GM18873 (cell line): ENCODE results near the gene CHN2.
"Not testable (repeated sequence)": the region's sequence is repeated elsewhere in the genome, so short reads cannot be mapped to it uniquely, and the experiment has no call there.

ENCODE experiments used
- ATAC-seq: cut with Tn5 transposase; IDR thresholded peaks from one replicate; pipeline ENCODE4 v1.9.1; 2021; ENCODE audit warnings: mild to moderate bottlenecking, moderate library complexity, moderate number of reproducible peaks; ENCODE audit not compliant: unreplicated experiment, low FRiP score

Gene CHN2

GRCh38 chr7:29185613-29186012 is 9.0 kb upstream of the CHN2 start:
- ATAC-seq, result no peak

GRCh38 chr7:29189743-29190201 is 4.8 kb upstream of the CHN2 start:
- no peak for ATAC-seq

GRCh38 chr7:29190349-29191045 is 4.1 kb upstream of the CHN2 start:
- ATAC-seq, result no peak

GRCh38 chr7:29192323-29192722 is 2.3 kb upstream of the CHN2 start:
- ATAC-seq, result no peak

GRCh38 chr7:29192811-29193210 is 1.8 kb upstream of the CHN2 start:
- no peak for ATAC-seq

- no peak for ATAC-seq
Measured at GRCh38 chr7:29193316-29194205, 1.0 kb upstream of the CHN2 start.

- no peak for ATAC-seq
Measured at GRCh38 chr7:29194206-29194593, 375 bp upstream of the CHN2 start.

- ATAC-seq, result no peak
Measured at GRCh38 chr7:29196191-29196590, 1.6 kb downstream of the CHN2 start.

- no peak for ATAC-seq
Measured at GRCh38 chr7:29196971-29197595, 2.5 kb downstream of the CHN2 start.

GRCh38 chr7:29197916-29198315 is 3.3 kb downstream of the CHN2 start:
- ATAC-seq, result no peak

- ATAC-seq, result no peak
Measured at GRCh38 chr7:29199776-29200175, 5.2 kb downstream of the CHN2 start.

GRCh38 chr7:29202651-29203069 is 8.1 kb downstream of the CHN2 start:
- no peak for ATAC-seq

GRCh38 chr7:29204491-29205272 is 10.1 kb downstream of the CHN2 start:
- no peak for ATAC-seq

GRCh38 chr7:29207162-29207801 is 12.7 kb downstream of the CHN2 start:
- no peak for ATAC-seq

- ATAC-seq, result no peak
Measured at GRCh38 chr7:29208410-29209250, 14.1 kb downstream of the CHN2 start.

GRCh38 chr7:29209745-29210144 is 15.2 kb downstream of the CHN2 start:
- no peak for ATAC-seq

- ATAC-seq, result not testable (repeated sequence)
Measured at GRCh38 chr7:29212736-29213135, 18.2 kb downstream of the CHN2 start.

GRCh38 chr7:29214056-29214455 is 19.5 kb downstream of the CHN2 start:
- ATAC-seq, result no peak

GRCh38 chr7:29214816-29215215 is 20.2 kb downstream of the CHN2 start:
- ATAC-seq, result no peak
